HFFc6 (cell line): ENCODE measurements around the gene APBB2. TPM values are rescaled to one million over a fixed set of nuclear protein-coding genes. Genes with fewer than 3 reads are reported as not detected.

Experiments used
- DNase-seq: peaks from one replicate; pipeline ENCODE4 v3.0.0-alpha.2; 2018
- H3K27ac Mint-ChIP-seq: 2 replicates; pipeline ENCODE4 v1.8.0; 2020; ENCODE audit warnings: mild to moderate bottlenecking, mixed read lengths
- H3K27me3 Mint-ChIP-seq: 2 replicates; pipeline ENCODE4 v1.8.0; 2021; ENCODE audit warnings: mild to moderate bottlenecking, moderate library complexity, mixed read lengths; ENCODE audit not compliant: insufficient read depth
- H3K36me3 Mint-ChIP-seq: 2 replicates; pipeline ENCODE4 v1.8.0; 2021; ENCODE audit warnings: low read depth, mixed read lengths
- H3K4me1 Mint-ChIP-seq: 2 replicates; pipeline ENCODE4 v1.8.0; 2020; ENCODE audit warnings: low read depth, mixed read lengths
- H3K4me3 Mint-ChIP-seq: 2 replicates; pipeline ENCODE4 v1.8.0; 2020; ENCODE audit warnings: mild to moderate bottlenecking, moderate library complexity, mixed read lengths
- H3K9me3 Mint-ChIP-seq: 2 replicates; pipeline ENCODE4 v1.8.0; 2020; ENCODE audit warnings: mild to moderate bottlenecking, mixed read lengths
- total RNA-seq, 6 experiments: library from RNA; stranded (reverse); fragmentation: NEBNext Ultra II Directional; extraction: Animal tissue kit (Norgen Biotek cat#: 25700); gene quantifications; 2 replicates in 1 of 6; 3 replicates in 5 of 6; pipeline ENCODE4 v1.2.3, GENCODE V29; 2021
- TF ChIP-seq, protein P1 (sequence below): fragments of 200-600 bp; sonication (generic); IDR thresholded peaks from 2 replicates; pipeline ENCODE4 v1.5.0; 2021; ENCODE audit warnings: antibody characterized with exemption, mild to moderate bottlenecking

The APBB2 gene
- total RNA-seq, 6 experiments from 2014 or later, result 32.4 to 45.5 (median 35.8) TPM

DNA sequence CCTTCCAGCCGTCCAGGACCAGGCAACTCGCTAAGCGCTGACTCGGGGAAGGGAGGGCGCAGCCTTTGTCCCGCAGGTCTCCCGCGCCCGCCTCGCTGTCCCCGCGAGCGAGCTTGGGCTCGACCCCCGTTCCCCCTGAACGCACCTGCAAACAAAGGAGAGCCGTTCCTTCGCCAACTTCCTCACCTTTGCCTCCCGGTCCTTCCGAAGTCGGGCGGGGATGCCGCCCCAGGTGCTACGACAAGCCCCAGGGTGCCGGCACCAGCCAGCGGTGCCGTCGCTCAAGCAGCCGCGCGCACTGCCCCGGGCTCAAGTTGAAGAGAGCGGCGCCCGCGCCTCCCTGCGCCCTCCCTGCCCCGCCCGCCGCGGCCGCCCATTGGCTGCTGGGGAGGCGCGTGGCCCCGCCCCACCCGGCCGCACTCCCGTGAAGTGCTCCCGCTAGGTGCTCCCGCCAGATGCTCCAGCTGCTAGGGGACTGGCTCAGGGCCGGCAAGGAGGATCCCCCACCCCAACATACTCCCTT is 357.4 kb downstream of the APBB2 start:
- Mint-ChIP-seq H3K4me3 (peak overlapping the region; percentile 32; the same call in 1 of the 2 replicates), H3K4me1 (no peaks in the 10 kb centered on the region), H3K27ac (no peak overlapping the region), H3K36me3 (no peaks in the 10 kb centered on the region), H3K27me3 (peaks cover 5% of the 10 kb centered on the region), H3K9me3 (no peaks in the 10 kb centered on the region)
- no peak for DNase-seq
- TF ChIP-seq, protein P1, sequence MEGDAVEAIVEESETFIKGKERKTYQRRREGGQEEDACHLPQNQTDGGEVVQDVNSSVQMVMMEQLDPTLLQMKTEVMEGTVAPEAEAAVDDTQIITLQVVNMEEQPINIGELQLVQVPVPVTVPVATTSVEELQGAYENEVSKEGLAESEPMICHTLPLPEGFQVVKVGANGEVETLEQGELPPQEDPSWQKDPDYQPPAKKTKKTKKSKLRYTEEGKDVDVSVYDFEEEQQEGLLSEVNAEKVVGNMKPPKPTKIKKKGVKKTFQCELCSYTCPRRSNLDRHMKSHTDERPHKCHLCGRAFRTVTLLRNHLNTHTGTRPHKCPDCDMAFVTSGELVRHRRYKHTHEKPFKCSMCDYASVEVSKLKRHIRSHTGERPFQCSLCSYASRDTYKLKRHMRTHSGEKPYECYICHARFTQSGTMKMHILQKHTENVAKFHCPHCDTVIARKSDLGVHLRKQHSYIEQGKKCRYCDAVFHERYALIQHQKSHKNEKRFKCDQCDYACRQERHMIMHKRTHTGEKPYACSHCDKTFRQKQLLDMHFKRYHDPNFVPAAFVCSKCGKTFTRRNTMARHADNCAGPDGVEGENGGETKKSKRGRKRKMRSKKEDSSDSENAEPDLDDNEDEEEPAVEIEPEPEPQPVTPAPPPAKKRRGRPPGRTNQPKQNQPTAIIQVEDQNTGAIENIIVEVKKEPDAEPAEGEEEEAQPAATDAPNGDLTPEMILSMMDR, result no peak

DNA sequence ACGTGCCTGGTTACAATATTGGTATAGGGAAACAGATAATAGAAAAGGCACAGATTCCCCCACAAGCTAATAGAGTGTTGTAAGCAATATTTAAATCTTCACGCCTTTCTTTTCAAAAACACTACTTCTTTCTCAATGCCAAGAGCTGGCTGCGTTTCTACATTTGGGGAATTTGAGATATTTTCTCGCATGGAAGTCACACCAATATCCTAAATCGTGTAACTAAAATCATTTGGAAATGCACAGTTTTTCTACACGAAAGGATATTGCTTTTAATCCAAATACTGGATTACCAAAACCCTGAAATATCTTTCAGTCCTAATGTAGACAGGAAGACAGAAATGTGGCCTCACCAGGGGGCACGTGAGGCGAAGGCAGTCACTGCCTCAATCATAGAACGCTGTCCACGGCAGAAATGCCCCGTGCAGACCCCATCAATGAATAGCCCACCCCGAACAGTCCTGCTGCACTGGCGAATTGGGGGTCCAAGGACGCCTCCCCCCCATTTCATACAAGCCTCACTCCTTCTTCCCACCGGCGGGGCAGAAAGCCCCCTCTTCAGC is 358.0 kb downstream of the APBB2 start:
- Mint-ChIP-seq H3K27ac (no peak overlapping the region), H3K9me3 (no peaks in the 10 kb centered on the region), H3K36me3 (no peaks in the 10 kb centered on the region), H3K27me3 (peaks cover 5% of the 10 kb centered on the region), H3K4me1 (no peaks in the 10 kb centered on the region), H3K4me3 (no peak overlapping the region)
- DNase-seq, result no peak
- TF ChIP-seq, protein P1, result no peak

DNA sequence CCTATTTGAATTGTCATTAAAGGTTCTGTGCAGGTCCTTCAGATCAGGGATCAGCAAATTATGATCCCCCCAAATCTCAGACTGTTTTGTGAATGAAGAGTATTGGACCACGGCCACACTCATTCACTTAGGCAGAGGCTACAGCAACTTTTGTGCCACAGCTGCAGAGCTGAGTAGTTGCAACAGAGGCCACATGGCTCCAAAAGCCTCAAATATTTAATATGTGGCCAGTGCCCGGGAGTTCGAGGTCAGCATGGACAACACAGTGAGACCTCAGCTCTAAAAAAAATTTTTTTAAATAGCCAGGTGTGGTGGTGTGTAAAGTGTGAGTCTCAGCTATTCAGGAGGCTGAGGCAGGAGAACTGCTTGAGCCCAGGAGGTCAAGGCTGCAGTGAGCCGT is 363.8 kb downstream of the APBB2 start:
- H3K27ac Mint-ChIP-seq, result no peak overlapping the region
- H3K9me3 Mint-ChIP-seq, result no peaks in the 10 kb centered on the region
- no peaks in the 10 kb centered on the region for H3K36me3 Mint-ChIP-seq
- no peak for DNase-seq
- H3K27me3 Mint-ChIP-seq, result no peaks in the 10 kb centered on the region; the same call in 1 of the 2 replicates
- H3K4me3 Mint-ChIP-seq, result no peak overlapping the region
- TF ChIP-seq, protein P1, result no peak
- peaks cover 11% of the 10 kb centered on the region for H3K4me1 Mint-ChIP-seq

DNA sequence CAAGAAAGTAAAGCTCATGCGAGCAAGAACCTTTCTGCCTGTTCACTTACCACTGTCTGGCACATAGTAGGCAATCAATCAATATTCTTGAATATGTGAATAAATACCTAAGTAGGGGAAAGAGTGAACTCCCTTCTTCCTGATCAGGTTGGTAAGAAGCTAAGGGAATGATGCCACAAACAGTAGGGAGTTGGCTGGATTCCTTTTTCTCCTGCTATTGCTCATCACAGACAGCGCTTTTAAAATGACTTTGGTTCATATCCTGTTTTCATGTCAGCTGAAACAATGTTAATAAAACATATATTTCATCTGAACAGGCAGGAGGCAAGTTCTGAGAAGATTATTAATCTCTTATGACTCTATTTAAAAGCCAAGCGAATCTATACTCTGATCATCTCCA is 365.4 kb downstream of the APBB2 start:
- no peaks in the 10 kb centered on the region; the same call in 1 of the 2 replicates for H3K27me3 Mint-ChIP-seq
- no peak overlapping the region for H3K4me3 Mint-ChIP-seq
- H3K27ac Mint-ChIP-seq, result no peak overlapping the region
- H3K4me1 Mint-ChIP-seq, result peaks cover 11% of the 10 kb centered on the region
- DNase-seq, result no peak
- TF ChIP-seq, protein P1, result no peak
- H3K9me3 Mint-ChIP-seq, result no peaks in the 10 kb centered on the region
- H3K36me3 Mint-ChIP-seq, result no peaks in the 10 kb centered on the region

DNA sequence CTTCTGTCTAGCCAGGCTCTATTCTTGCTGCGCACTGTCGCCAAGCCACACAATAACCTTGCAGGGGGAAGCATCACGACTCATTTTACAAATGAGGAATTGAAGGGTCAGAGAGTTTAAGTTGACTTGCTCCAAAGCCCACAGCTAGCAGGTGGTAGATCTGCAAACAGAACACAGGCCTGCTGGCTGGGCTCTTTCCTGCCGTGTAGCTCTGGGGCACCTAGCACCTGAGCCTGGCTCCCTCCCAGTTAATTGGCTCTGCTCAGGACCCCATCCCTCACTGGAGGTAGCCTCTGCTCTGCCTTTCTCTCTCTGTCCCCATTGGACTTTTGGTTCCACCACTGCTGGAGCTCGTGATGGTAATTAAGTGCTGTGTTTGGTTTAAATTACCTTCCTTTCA is 366.1 kb downstream of the APBB2 start:
- TF ChIP-seq, protein P1, result no peak
- H3K27ac Mint-ChIP-seq, result no peak overlapping the region
- no peaks in the 10 kb centered on the region for H3K36me3 Mint-ChIP-seq
- no peaks in the 10 kb centered on the region for H3K9me3 Mint-ChIP-seq
- peaks cover 16% of the 10 kb centered on the region for H3K4me1 Mint-ChIP-seq
- H3K27me3 Mint-ChIP-seq, result no peaks in the 10 kb centered on the region; the same call in 1 of the 2 replicates
- DNase-seq, result no peak
- H3K4me3 Mint-ChIP-seq, result no peak overlapping the region
